ENCODE results near the gene CABLES1.

GRCh38 chr18:23141104-23141999, 6.1 kb downstream of the CABLES1 start:
- TF ChIP-seq EZH2 (IDR thresholded peaks at IDR 0.05; ENCODE audit: low read depth) (no peak), CTCF (conservative IDR thresholded peaks at IDR 0.05) (no peak)
